Parathyroid adenoma (tissue), 2 donors: ENCODE measurements around the gene PPP1R3D.
A peak's percentile ranks its signal among the peaks of the same experiment; 100 is the strongest.
"Not testable (repeated sequence)": the region's sequence is repeated elsewhere in the genome, so short reads cannot be mapped to it uniquely, and the experiment has no call there.

Experiments used
- H2AFZ ChIP-seq: fragments of 300-600 bp; sonication (generic); one replicate; pipeline ENCODE4 v1.7.0; 2017; ENCODE audit warnings: antibody characterized with exemption, mild to moderate bottlenecking
- H3K27ac ChIP-seq: fragments of 300-600 bp; sonication (generic); one replicate; pipeline ENCODE4 v1.7.0; 2017
- H3K27me3 ChIP-seq: fragments of 300-600 bp; sonication (generic); one replicate; pipeline ENCODE4 v1.7.0; 2017; ENCODE audit warnings: low read length; ENCODE audit not compliant: control insufficient read depth, insufficient read depth
- H3K36me3 ChIP-seq: fragments of 300-600 bp; sonication (generic); one replicate; pipeline ENCODE4 v1.7.0; 2017; ENCODE audit warnings: low read length; ENCODE audit not compliant: control insufficient read depth, insufficient read depth
- H3K4me1 ChIP-seq: fragments of 300-600 bp; sonication (generic); one replicate; pipeline ENCODE4 v1.7.0; 2017; ENCODE audit warnings: control low read depth
- H3K4me2 ChIP-seq: fragments of 300-600 bp; sonication (generic); one replicate; pipeline ENCODE4 v1.7.0; 2017; ENCODE audit warnings: low read length
- H3K4me3 ChIP-seq: fragments of 300-600 bp; sonication (generic); one replicate; pipeline ENCODE4 v1.7.0; 2017; ENCODE audit warnings: low read depth, low read length
- H3K79me2 ChIP-seq: fragments of 300-600 bp; sonication (generic); one replicate; pipeline ENCODE4 v1.7.0; 2017; ENCODE audit warnings: control low read depth
- H3K9ac ChIP-seq: fragments of 300-600 bp; sonication (generic); one replicate; pipeline ENCODE4 v1.7.0; 2017; ENCODE audit warnings: mild to moderate bottlenecking
- H3K9me3 ChIP-seq: fragments of 300-600 bp; sonication (generic); one replicate; pipeline ENCODE4 v1.7.0; 2017; ENCODE audit warnings: low read length; ENCODE audit not compliant: control insufficient read depth
- TF ChIP-seq, protein P1 (sequence below): fragments of 300-600 bp; sonication (generic); IDR thresholded peaks from one replicate; pipeline ENCODE4 v1.7.0; 2017; ENCODE audit warnings: antibody characterized with exemption, mild to moderate bottlenecking
- donor health status: primary hyperparathyroidism.

PPP1R3D gene

DNA sequence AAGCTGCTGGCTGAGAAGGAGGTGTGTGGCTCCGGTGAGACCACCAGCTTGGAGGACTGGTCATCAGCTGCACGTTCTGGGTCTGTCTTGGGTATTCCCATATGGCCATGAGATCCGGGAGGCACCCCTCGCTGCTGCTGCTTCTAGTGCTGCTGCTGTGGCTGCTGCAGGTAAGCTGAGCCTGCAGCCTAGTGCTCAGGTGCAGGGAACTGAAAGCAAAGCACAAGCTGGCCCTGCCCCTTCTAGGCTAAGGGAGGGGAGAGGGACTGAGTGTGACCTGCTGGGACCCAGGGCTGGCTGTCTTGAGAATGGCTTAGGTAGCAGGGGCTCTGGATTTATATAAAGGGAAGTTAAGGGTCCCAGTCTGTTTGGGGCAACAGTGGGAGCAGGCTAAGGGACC is 18.5 kb upstream of the PPP1R3D start:
- H3K36me3 ChIP-seq = no peaks in the 10 kb centered on the region
- TF ChIP-seq, protein P1, sequence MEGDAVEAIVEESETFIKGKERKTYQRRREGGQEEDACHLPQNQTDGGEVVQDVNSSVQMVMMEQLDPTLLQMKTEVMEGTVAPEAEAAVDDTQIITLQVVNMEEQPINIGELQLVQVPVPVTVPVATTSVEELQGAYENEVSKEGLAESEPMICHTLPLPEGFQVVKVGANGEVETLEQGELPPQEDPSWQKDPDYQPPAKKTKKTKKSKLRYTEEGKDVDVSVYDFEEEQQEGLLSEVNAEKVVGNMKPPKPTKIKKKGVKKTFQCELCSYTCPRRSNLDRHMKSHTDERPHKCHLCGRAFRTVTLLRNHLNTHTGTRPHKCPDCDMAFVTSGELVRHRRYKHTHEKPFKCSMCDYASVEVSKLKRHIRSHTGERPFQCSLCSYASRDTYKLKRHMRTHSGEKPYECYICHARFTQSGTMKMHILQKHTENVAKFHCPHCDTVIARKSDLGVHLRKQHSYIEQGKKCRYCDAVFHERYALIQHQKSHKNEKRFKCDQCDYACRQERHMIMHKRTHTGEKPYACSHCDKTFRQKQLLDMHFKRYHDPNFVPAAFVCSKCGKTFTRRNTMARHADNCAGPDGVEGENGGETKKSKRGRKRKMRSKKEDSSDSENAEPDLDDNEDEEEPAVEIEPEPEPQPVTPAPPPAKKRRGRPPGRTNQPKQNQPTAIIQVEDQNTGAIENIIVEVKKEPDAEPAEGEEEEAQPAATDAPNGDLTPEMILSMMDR = no peak
- no peaks in the 10 kb centered on the region for H3K27me3 ChIP-seq
- no peaks in the 10 kb centered on the region for H3K4me1 ChIP-seq
- H3K4me3 ChIP-seq = no peak overlapping the region
- no peak overlapping the region for H3K27ac ChIP-seq
- H3K79me2 ChIP-seq = no peaks in the 10 kb centered on the region
- no peak overlapping the region for H3K4me2 ChIP-seq
- H2AFZ ChIP-seq = no peak overlapping the region
- no peaks in the 10 kb centered on the region for H3K9me3 ChIP-seq
- H3K9ac ChIP-seq = no peak overlapping the region

DNA sequence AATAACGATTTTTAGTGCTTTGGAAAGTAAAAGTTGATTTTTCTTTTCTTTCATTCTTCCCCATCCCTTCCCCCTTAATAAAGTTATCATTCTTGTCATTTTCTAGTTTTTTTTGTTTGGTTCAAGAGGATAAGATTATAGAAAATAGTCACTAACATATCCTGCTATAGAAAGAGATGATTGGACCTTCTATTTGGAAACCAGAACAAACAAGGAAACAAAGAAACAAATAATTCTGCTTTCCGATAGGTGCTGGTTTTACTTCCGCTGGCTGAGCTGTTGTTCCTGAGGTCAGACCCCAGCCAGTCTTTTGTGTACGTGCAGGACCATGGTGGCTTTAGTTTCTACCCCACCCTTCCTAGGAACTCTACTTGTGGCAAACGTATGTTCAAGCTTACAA is 18.0 kb upstream of the PPP1R3D start, which contains the start of gene CDH26:
Gene CDH26, plus strand, starts transcription at position 301 of the 400 bp plus-strand sequence. CDS start 304 bp downstream, outside the sequence.
- Histone ChIP-seq H3K9ac (no peak within 1 kb of the TSS), H3K4me1 (no peaks in the 10 kb centered on the region), H3K4me2 (no peak within 1 kb of the TSS), H3K79me2 (no peaks in the 10 kb centered on the region), H3K27ac (no peak within 1 kb of the TSS), H3K27me3 (no peaks in the 10 kb centered on the region), H3K9me3 (no peaks in the 10 kb centered on the region), H2AFZ (no peak within 1 kb of the TSS), H3K36me3 (no peaks in the 10 kb centered on the region), H3K4me3 (no peak within 1 kb of the TSS)
- TF ChIP-seq, protein P1 = no peak

DNA sequence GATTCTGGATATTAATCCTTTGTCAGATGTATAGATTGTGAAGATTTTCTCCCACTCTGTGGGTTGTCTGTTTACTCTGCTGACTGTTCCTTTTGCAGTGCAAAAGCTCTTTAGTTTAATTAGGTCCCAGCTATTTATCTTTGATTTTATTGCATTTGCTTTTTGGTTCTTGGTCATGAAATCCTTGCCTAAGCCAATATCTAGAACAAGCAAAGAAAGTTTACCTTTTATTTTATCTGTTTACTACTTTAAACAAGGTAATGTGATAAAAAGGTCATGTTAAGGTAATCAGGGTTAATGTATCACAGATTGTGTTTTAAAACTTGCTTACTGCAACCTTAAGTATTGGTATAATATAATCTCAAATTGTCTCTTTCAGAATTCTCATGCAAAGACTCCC is 17.5 kb upstream of the PPP1R3D start:
- H3K9ac ChIP-seq, H3K4me3 ChIP-seq, H3K9me3 ChIP-seq, H3K27me3 ChIP-seq, H3K4me1 ChIP-seq, H2AFZ ChIP-seq, H3K4me2 ChIP-seq, H3K36me3 ChIP-seq, H3K27ac ChIP-seq, H3K79me2 ChIP-seq: not testable (repeated sequence)

DNA sequence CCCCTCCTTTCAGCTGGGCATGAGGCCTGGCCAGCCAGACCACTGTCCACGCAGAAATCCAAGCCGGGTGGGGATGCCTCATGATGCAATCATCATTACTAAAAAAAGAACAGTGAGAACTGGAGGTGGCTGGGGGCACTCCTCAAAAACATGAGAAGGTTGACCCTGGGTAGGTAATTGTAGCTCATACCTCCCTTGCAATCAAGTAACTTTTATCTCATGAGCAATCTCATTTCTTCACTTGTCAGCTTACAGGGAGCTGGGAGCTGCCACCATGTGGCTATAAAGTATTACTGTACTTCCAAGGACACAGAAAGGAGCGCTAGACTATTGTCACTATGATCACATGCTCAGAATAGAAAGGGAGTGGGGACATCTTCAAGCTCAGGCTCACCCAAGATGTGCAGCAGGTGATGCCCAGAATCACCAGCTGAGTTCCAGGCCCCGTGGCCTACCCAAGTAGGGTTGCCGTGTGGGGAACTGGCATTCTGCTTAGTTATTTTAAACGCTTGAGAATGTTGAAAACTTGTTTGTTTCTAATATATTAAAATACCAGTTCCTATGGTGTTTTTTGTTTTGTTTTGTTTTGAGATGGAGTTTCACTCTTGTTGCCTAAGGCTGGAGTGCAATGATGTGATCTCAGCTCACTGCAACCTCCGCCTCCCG is 15.2 kb upstream of the PPP1R3D start:
- H3K27ac ChIP-seq = no peak overlapping the region

DNA sequence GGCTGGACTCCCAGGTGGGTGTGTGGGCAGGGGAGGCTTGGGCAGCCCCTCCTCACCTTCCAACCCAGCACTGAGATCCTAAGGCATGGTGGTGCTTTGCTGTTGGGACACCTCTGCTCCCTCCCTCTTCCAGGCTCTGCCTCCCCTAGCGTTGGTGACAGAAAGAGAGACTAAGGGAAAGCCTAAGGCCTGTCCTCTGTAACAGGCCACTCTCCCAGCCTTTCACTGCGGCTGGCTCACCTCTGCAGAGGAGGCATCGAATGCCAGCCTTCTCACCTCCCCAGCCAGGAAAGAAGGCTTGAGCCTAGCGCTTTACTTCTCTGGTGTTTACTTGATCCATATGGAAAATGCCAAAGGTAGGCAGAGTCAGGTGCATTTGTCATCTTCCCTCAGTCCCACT is 14.6 kb upstream of the PPP1R3D start:
- Histone ChIP-seq H3K36me3 (no peaks in the 10 kb centered on the region), H3K4me2 (no peak overlapping the region), H3K4me1 (no peaks in the 10 kb centered on the region), H3K9ac (no peak overlapping the region), H3K9me3 (no peaks in the 10 kb centered on the region), H3K27me3 (no peaks in the 10 kb centered on the region), H3K79me2 (no peaks in the 10 kb centered on the region), H2AFZ (no peak overlapping the region), H3K4me3 (no peak overlapping the region), H3K27ac (no peak overlapping the region)
- TF ChIP-seq, protein P1 = no peak

More for the DNA sequence above, 15.2 kb upstream of the PPP1R3D start:
- H3K79me2 ChIP-seq = no peaks in the 10 kb centered on the region
- no peaks in the 10 kb centered on the region for H3K27me3 ChIP-seq
- H2AFZ ChIP-seq = no peak overlapping the region
- H3K4me2 ChIP-seq = no peak overlapping the region
- no peak overlapping the region for H3K4me3 ChIP-seq
- TF ChIP-seq, protein P1 = peak; percentile 18
- H3K36me3 ChIP-seq = no peaks in the 10 kb centered on the region
- H3K9me3 ChIP-seq = no peaks in the 10 kb centered on the region
- H3K4me1 ChIP-seq = no peaks in the 10 kb centered on the region
- H3K9ac ChIP-seq = no peak overlapping the region
